Upper lobe of left lung (tissue), 4 donors: Measurements from ENCODE around the gene MAD1L1.

Experiments
- EP300 ChIP-seq, 4 donors: sonication (generic); formaldehyde crosslinking; IDR thresholded peaks; one replicate each; pipeline ENCODE4 v1.5.1; 2017; ENCODE audit warnings: antibody characterized with exemption in 4 of 4, control low read depth in 2 of 4
- POLR2AphosphoS5 ChIP-seq, 2 donors: sonication (generic); formaldehyde crosslinking; IDR thresholded peaks; one replicate each; pipeline ENCODE4 v1.5.1; 2017; ENCODE audit warnings: antibody characterized with exemption in 2 of 2
- TF ChIP-seq, protein P1 (sequence below), 6 experiments: fragments of 450-650 bp in 4 of 6; fragments of 200-600 bp in 2 of 6; sonication (generic) in 2 of 6; IDR thresholded peaks; one replicate each; pipeline ENCODE4 v1.5.1; 2016 to 2019; ENCODE audit warnings: antibody characterized with exemption in 6 of 6

DNA sequence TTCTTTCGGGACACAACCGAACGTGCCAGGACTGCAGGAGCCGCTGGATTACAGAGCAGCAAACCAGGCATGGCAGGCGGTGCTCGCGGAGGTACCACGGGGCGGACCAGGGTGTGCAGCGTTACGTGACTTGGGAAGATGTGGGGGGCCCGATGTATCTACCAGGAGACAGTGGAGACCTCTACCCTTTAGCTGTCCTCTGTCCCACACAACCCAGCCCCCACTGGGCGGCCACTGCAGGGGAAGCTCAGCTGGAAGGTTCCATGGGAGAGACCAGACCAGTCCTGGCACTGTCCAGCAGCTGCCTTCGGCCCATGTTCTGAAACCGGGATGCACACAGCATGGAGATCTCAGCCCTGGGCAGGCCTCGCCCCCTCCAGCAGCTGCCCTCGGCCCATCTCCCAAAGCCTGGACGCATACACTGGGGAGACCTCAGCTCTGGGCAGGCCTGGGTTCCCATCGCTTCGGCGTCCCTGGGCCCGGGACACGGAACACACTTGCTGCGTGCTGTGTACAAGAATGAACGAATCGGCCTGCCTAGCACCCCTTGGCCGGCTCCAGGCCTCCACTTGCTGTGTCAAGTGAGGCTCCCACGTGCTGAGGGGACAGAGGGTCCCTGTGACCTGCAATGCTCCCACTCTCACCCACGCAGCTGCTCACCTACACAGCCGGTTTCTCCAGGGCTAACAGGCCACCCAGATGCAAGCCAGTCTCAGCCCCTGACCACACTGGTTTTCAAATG, 385.3 kb downstream of the MAD1L1 start:
- TF ChIP-seq POLR2AphosphoS5 (IDR thresholded peaks at IDR 0.05) (no peak), EP300 (IDR thresholded peaks at IDR 0.05) (no peak)
- TF ChIP-seq, protein P1, sequence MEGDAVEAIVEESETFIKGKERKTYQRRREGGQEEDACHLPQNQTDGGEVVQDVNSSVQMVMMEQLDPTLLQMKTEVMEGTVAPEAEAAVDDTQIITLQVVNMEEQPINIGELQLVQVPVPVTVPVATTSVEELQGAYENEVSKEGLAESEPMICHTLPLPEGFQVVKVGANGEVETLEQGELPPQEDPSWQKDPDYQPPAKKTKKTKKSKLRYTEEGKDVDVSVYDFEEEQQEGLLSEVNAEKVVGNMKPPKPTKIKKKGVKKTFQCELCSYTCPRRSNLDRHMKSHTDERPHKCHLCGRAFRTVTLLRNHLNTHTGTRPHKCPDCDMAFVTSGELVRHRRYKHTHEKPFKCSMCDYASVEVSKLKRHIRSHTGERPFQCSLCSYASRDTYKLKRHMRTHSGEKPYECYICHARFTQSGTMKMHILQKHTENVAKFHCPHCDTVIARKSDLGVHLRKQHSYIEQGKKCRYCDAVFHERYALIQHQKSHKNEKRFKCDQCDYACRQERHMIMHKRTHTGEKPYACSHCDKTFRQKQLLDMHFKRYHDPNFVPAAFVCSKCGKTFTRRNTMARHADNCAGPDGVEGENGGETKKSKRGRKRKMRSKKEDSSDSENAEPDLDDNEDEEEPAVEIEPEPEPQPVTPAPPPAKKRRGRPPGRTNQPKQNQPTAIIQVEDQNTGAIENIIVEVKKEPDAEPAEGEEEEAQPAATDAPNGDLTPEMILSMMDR (IDR thresholded peaks at IDR 0.05), result no peak
